ENCODE data around the gene PDF.
"Not testable (repeated sequence)": the region's sequence is repeated elsewhere in the genome, so short reads cannot be mapped to it uniquely, and the experiment has no call there.

PDF gene

DNA sequence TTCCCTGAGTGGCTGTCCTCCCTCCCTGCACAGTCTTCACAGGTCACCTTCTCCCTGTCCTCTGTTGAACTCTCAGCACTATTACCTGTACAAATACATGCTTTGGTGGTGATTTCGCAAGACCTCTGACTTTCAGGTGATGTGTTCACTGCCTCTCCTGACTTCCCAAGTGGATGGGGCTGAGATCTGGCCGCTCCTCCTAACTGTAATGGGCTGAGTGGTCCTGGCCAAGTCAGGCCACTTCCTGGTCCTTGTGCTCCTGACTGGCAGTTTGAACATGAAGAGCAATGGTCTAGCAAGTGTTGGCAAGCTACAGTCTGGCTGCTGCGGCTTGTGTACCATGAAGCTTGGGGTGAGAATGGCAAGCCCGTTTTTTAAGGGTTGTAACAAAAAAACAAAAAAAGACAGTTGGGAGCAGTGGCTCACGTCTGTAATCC, 32.9 kb upstream of the PDF start:
- no peak overlapping the region for H3K9ac ChIP-seq (ENCODE audit: low read length)
- peaks cover 44% of the 10 kb centered on the region for H3K36me3 ChIP-seq (ENCODE audit: control insufficient read depth, insufficient read depth, low read length, severe bottlenecking)
- DNase-seq (ENCODE audit: low read depth): no peak
- no peaks in the 10 kb centered on the region for H3K4me1 ChIP-seq (ENCODE audit: control insufficient read depth, insufficient read depth, low read length)
- H3K9me3 ChIP-seq (ENCODE audit: control insufficient read depth, low read length): no peaks in the 10 kb centered on the region
- H3K27me3 ChIP-seq (replicated peaks; ENCODE audit: control insufficient read depth, insufficient read depth, low read length): no peaks in the 10 kb centered on the region
- H3K4me3 ChIP-seq (ENCODE audit: low read length): no peak overlapping the region

GRCh38 chr16:69360070-69360469, 29.7 kb upstream of the PDF start:
- H3K4me3 ChIP-seq (ENCODE audit: low read length); H3K27me3 ChIP-seq (replicated peaks; ENCODE audit: control insufficient read depth, insufficient read depth, low read length); H3K9ac ChIP-seq (ENCODE audit: low read length); H3K4me1 ChIP-seq (ENCODE audit: control insufficient read depth, insufficient read depth, low read length); H3K9me3 ChIP-seq (ENCODE audit: control insufficient read depth, low read length); DNase-seq (ENCODE audit: low read depth): not testable (repeated sequence)
- H3K36me3 ChIP-seq (ENCODE audit: control insufficient read depth, insufficient read depth, low read length, severe bottlenecking): peaks cover 35% of the 10 kb centered on the region

- H3K4me1 ChIP-seq (ENCODE audit: control insufficient read depth, insufficient read depth, low read length): no peaks in the 10 kb centered on the region
- H3K27me3 ChIP-seq (replicated peaks; ENCODE audit: control insufficient read depth, insufficient read depth, low read length): no peaks in the 10 kb centered on the region
- H3K9me3 ChIP-seq (ENCODE audit: control insufficient read depth, low read length): no peaks in the 10 kb centered on the region
- DNase-seq (ENCODE audit: low read depth): no peak
- no peak within 1 kb of the TSS for H3K4me3 ChIP-seq (ENCODE audit: low read length)
- no peak within 1 kb of the TSS for H3K9ac ChIP-seq (ENCODE audit: low read length)
- H3K36me3 ChIP-seq (ENCODE audit: control insufficient read depth, insufficient read depth, low read length, severe bottlenecking): peaks cover 31% of the 10 kb centered on the region
Measured at GRCh38 chr16:69351309-69352027, 21.1 kb upstream of the PDF start, which contains the start of gene TMED6. Gene TMED6, minus strand, starts transcription at chr16:69351786. Its CDS starts 33 bp downstream, at chr16:69351753.

DNA sequence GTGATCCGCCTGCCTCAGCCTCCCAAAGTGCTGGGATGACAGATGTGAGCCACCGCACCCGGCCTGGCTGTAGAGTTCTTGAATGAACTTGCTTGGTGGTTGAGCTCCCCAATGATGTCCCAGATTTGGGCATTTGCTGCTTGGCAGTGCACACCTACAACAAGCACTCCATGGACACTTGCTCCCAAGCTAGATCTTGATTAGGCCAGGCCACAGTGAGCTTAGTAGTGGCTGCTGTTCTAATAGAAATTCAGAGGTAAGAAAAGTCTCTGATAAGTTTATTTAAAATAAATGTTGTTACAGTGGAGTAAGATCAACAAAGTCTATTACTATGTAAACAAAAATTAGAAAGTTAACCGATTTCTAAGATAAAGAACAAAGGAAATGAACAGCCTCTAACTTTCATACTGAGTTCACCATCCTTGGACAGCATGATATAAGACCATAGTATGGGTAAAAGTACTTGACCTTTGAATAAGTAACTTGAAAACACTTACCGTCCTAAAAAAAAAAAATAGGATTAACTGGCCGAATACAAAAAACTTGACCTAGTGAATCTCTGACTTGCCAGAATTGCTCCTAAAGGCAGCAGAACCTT, 20.2 kb upstream of the PDF start:
- Histone ChIP-seq H3K36me3 (ENCODE audit: control insufficient read depth, insufficient read depth, low read length, severe bottlenecking) (peaks cover 27% of the 10 kb centered on the region), H3K4me1 (ENCODE audit: control insufficient read depth, insufficient read depth, low read length) (no peaks in the 10 kb centered on the region), H3K9ac (ENCODE audit: low read length) (no peak overlapping the region), H3K27me3 (replicated peaks; ENCODE audit: control insufficient read depth, insufficient read depth, low read length) (no peaks in the 10 kb centered on the region), H3K9me3 (ENCODE audit: control insufficient read depth, low read length) (no peaks in the 10 kb centered on the region), H3K4me3 (ENCODE audit: low read length) (no peak overlapping the region)
- DNase-seq (ENCODE audit: low read depth): no peak

- DNase-seq (ENCODE audit: low read depth): no peak
- H3K27me3 ChIP-seq (replicated peaks; ENCODE audit: control insufficient read depth, insufficient read depth, low read length): no peaks in the 10 kb centered on the region
- no peaks in the 10 kb centered on the region for H3K4me1 ChIP-seq (ENCODE audit: control insufficient read depth, insufficient read depth, low read length)
- no peaks in the 10 kb centered on the region for H3K9me3 ChIP-seq (ENCODE audit: control insufficient read depth, low read length)
- no peak overlapping the region for H3K9ac ChIP-seq (ENCODE audit: low read length)
- no peak overlapping the region for H3K4me3 ChIP-seq (ENCODE audit: low read length)
- H3K36me3 ChIP-seq (ENCODE audit: control insufficient read depth, insufficient read depth, low read length, severe bottlenecking): peaks cover 22% of the 10 kb centered on the region
Measured at GRCh38 chr16:69349536-69349935, 19.1 kb upstream of the PDF start.

- peaks cover 33% of the 10 kb centered on the region for H3K36me3 ChIP-seq (ENCODE audit: control insufficient read depth, insufficient read depth, low read length, severe bottlenecking)
- no peaks in the 10 kb centered on the region for H3K9me3 ChIP-seq (ENCODE audit: control insufficient read depth, low read length)
Measured at GRCh38 chr16:69348222-69348621, 17.8 kb upstream of the PDF start.

GRCh38 chr16:69346683-69347082, 16.3 kb upstream of the PDF start:
- Histone ChIP-seq H3K36me3 (ENCODE audit: control insufficient read depth, insufficient read depth, low read length, severe bottlenecking) (peaks cover 44% of the 10 kb centered on the region), H3K9ac (ENCODE audit: low read length) (no peak overlapping the region), H3K9me3 (ENCODE audit: control insufficient read depth, low read length) (no peaks in the 10 kb centered on the region), H3K27me3 (replicated peaks; ENCODE audit: control insufficient read depth, insufficient read depth, low read length) (no peaks in the 10 kb centered on the region), H3K4me1 (ENCODE audit: control insufficient read depth, insufficient read depth, low read length) (no peaks in the 10 kb centered on the region), H3K4me3 (ENCODE audit: low read length) (no peak overlapping the region)
- no peak for DNase-seq (ENCODE audit: low read depth)

More at GRCh38 chr16:69348222-69348621, 17.8 kb upstream of the PDF start:
- DNase-seq (ENCODE audit: low read depth): no peak
- no peak overlapping the region for H3K9ac ChIP-seq (ENCODE audit: low read length)
- H3K27me3 ChIP-seq (replicated peaks; ENCODE audit: control insufficient read depth, insufficient read depth, low read length): no peaks in the 10 kb centered on the region
- H3K4me3 ChIP-seq (ENCODE audit: low read length): no peak overlapping the region
- no peaks in the 10 kb centered on the region for H3K4me1 ChIP-seq (ENCODE audit: control insufficient read depth, insufficient read depth, low read length)

DNA sequence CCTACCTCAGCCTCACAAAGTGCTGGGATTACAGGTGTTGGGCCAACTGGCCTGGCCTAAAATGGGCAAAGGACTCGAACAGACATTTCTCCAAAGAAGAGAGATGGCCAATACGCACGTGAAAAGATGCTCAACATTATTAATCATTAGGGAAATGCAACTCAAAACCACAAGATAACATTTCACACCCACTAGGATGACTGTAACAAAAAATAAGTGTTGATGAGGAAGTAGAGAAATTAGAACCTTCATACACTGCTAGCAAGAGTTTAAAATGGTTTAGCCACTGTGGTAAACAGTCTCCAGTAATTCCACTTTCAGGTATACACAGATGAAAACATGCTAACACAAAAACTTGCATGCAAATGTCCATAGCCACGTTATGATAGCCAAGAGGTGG, 15.5 kb upstream of the PDF start:
- H3K4me3 ChIP-seq (ENCODE audit: low read length): no peak overlapping the region
- no peaks in the 10 kb centered on the region for H3K9me3 ChIP-seq (ENCODE audit: control insufficient read depth, low read length)
- peaks cover 7% of the 10 kb centered on the region for H3K4me1 ChIP-seq (ENCODE audit: control insufficient read depth, insufficient read depth, low read length)
- H3K9ac ChIP-seq (ENCODE audit: low read length): no peak overlapping the region
- H3K36me3 ChIP-seq (ENCODE audit: control insufficient read depth, insufficient read depth, low read length, severe bottlenecking): peaks cover 44% of the 10 kb centered on the region
- no peak for DNase-seq (ENCODE audit: low read depth)
- H3K27me3 ChIP-seq (replicated peaks; ENCODE audit: control insufficient read depth, insufficient read depth, low read length): no peaks in the 10 kb centered on the region

DNA sequence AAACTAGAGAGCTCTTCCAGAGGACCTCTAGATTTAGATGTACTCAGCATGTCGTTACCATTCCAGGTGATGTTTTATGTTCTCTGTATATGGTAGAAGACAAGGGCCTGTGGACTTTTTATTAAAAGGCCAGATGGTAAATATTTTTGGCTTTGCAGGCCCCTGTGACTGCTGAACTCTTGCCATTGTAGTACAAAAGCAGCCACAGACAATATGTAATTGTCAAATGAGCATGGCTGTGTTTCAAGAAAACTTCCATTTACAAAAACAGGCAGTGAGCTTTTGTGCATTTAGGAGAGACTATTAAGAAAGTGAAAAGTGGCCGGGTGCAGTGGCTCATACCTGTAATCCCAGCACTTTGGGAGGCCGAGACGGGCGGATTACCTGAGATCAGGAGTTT, 13.8 kb upstream of the PDF start:
- no peak for DNase-seq (ENCODE audit: low read depth)
- peaks cover 38% of the 10 kb centered on the region for H3K36me3 ChIP-seq (ENCODE audit: control insufficient read depth, insufficient read depth, low read length, severe bottlenecking)

GRCh38 chr16:69340095-69340644, 9.8 kb upstream of the PDF start:
- peak; percentile 32 for DNase-seq (ENCODE audit: low read depth)
- Histone ChIP-seq H3K4me3 (ENCODE audit: low read length) (peak overlapping the region; percentile 99), H3K9ac (ENCODE audit: low read length) (peak overlapping the region; percentile 98), H3K27me3 (replicated peaks; ENCODE audit: control insufficient read depth, insufficient read depth, low read length) (no peaks in the 10 kb centered on the region), H3K36me3 (ENCODE audit: control insufficient read depth, insufficient read depth, low read length, severe bottlenecking) (peaks cover 43% of the 10 kb centered on the region), H3K4me1 (ENCODE audit: control insufficient read depth, insufficient read depth, low read length) (peaks cover 20% of the 10 kb centered on the region), H3K9me3 (ENCODE audit: control insufficient read depth, low read length) (no peaks in the 10 kb centered on the region)

More for the DNA sequence above, 13.8 kb upstream of the PDF start:
- H3K9me3 ChIP-seq (ENCODE audit: control insufficient read depth, low read length): no peaks in the 10 kb centered on the region
- H3K4me3 ChIP-seq (ENCODE audit: low read length): no peak overlapping the region
- H3K4me1 ChIP-seq (ENCODE audit: control insufficient read depth, insufficient read depth, low read length): peaks cover 13% of the 10 kb centered on the region
- H3K27me3 ChIP-seq (replicated peaks; ENCODE audit: control insufficient read depth, insufficient read depth, low read length): no peaks in the 10 kb centered on the region
- H3K9ac ChIP-seq (ENCODE audit: low read length): no peak overlapping the region

DNA sequence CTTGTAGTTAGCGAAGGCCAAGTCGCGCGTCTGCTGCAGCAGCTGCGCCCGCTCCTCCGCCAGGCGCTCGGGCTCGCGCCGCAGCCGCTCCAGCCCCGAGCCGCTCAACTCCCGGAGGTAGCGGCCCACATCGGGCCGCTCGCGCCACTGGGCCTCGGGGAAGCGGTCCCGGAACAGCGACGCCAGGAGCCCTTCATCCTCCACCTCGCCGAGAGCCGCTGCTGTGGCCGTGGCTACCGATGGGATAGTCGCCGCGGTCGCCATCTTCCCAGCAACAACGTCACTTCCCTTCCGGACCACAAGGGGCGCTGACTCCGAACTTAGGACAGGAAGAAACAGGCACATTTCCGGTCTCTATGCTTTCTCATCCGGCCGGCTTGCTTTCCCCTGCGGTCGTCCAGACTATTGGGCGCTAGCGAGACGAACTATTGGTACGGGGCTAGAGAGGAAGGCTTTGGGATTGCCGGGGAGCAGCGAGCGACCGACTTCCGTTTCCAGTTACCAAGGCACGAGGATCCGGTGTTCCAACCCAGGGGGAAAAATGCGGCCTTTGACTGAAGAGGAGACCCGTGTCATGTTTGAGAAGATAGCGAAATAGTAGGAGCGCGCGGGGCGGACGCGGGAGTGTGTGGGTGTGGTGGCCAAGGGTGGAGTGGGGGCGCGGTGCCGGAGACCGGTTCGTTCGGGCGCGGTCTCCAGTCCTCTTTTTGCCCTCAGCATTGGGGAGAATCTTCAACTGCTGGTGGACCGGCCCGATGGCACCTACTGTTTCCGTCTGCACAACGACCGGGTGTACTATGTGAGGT, 9.1 kb upstream of the PDF start, which contains the start of the genes COG8 and NIP7:
Gene COG8, minus strand, starts transcription at position 276 of the 806 bp plus-strand sequence. Its CDS starts 12 bp downstream, at position 264.
Gene NIP7, plus strand, starts transcription at position 484 of the 806 bp plus-strand sequence. Its CDS starts 58 bp downstream, at position 542.
- H3K9me3 ChIP-seq (ENCODE audit: control insufficient read depth, low read length): no peaks in the 10 kb centered on the region
- peak within 1 kb of the TSS; percentile 98 for H3K9ac ChIP-seq (ENCODE audit: low read length)
- peaks cover 50% of the 10 kb centered on the region for H3K36me3 ChIP-seq (ENCODE audit: control insufficient read depth, insufficient read depth, low read length, severe bottlenecking)
- peaks cover 20% of the 10 kb centered on the region for H3K4me1 ChIP-seq (ENCODE audit: control insufficient read depth, insufficient read depth, low read length)
- H3K27me3 ChIP-seq (replicated peaks; ENCODE audit: control insufficient read depth, insufficient read depth, low read length): no peaks in the 10 kb centered on the region
- peak; percentile 99 for DNase-seq (ENCODE audit: low read depth)
- H3K4me3 ChIP-seq (ENCODE audit: low read length): peak within 1 kb of the TSS; percentile 99

All from adipocyte (in vitro differentiated cells).